Measurements from ENCODE around the gene NXPH4.

NXPH4 gene

DNA sequence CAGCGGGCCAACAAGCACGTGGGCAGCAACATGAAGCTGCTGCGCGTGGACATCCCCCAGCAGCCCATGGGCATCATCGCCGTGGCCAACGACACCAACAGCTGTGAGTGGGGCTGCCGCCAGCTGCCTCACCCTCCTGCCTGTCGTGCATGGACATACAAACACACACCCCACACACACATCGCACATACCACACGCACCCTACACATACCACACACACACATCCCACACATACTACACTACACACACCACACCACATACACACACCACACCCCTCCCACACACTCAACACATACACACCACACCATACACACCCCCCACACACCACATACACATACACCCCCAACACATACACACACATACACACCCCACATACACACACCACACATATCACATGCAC lies 25.2 kb upstream of the NXPH4 start:
- Histone ChIP-seq H3K27me3 (ENCODE audit: insufficient read depth, low read length, poor library complexity, severe bottlenecking) (no peaks in the 10 kb centered on the region), H3K36me3 (ENCODE audit: insufficient read depth, low read length) (no peaks in the 10 kb centered on the region; the same call in 1 of the 2 replicates)
- TF ChIP-seq, protein P1, sequence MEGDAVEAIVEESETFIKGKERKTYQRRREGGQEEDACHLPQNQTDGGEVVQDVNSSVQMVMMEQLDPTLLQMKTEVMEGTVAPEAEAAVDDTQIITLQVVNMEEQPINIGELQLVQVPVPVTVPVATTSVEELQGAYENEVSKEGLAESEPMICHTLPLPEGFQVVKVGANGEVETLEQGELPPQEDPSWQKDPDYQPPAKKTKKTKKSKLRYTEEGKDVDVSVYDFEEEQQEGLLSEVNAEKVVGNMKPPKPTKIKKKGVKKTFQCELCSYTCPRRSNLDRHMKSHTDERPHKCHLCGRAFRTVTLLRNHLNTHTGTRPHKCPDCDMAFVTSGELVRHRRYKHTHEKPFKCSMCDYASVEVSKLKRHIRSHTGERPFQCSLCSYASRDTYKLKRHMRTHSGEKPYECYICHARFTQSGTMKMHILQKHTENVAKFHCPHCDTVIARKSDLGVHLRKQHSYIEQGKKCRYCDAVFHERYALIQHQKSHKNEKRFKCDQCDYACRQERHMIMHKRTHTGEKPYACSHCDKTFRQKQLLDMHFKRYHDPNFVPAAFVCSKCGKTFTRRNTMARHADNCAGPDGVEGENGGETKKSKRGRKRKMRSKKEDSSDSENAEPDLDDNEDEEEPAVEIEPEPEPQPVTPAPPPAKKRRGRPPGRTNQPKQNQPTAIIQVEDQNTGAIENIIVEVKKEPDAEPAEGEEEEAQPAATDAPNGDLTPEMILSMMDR (conservative IDR thresholded peaks at IDR 0.05; ENCODE audit: low read length): no peak
- no peak for TF ChIP-seq EZH2phosphoT487 (IDR thresholded peaks at IDR 0.05; ENCODE audit: borderline replicate concordance)

DNA sequence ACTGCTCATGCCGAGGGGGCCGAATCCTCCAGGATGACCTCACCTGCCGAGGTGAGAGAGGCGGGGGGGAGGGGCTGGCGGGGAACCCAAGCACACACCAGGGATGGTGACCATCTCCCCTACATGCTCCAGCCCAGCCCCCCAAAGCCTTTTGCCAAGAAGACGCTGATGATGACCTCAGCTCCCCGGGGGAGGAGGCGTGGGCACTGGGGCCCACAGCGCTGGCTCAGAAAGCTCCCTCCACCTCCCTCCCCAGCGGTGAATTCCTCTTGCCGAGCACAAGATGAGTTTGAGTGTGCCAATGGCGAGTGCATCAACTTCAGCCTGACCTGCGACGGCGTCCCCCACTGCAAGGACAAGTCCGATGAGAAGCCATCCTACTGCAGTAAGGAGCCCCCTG lies 23.7 kb upstream of the NXPH4 start:
- no peaks in the 10 kb centered on the region for H3K27me3 ChIP-seq (ENCODE audit: insufficient read depth, low read length, poor library complexity, severe bottlenecking)
- H3K36me3 ChIP-seq (ENCODE audit: insufficient read depth, low read length): no peaks in the 10 kb centered on the region; the same call in 1 of the 2 replicates
- H4K20me1 ChIP-seq (ENCODE audit: insufficient read depth, low read length, poor library complexity, severe bottlenecking): no peaks in the 10 kb centered on the region
- H3K9me2 ChIP-seq (replicated peaks; ENCODE audit: low read depth, low read length): no peaks in the 10 kb centered on the region
- no peaks in the 10 kb centered on the region for H3K79me2 ChIP-seq (ENCODE audit: insufficient read depth, low read length)
- H3K9me3 ChIP-seq (ENCODE audit: insufficient read depth, low read depth, low read length): no peaks in the 10 kb centered on the region
- H3K4me2 ChIP-seq (ENCODE audit: low read depth, low read length, poor library complexity, severe bottlenecking): no peak overlapping the region
- H3K4me3 ChIP-seq (ENCODE audit: low read length, poor library complexity, severe bottlenecking): no peak overlapping the region
- peaks cover 17% of the 10 kb centered on the region for H3K4me1 ChIP-seq (ENCODE audit: insufficient read depth, low read length, poor library complexity, severe bottlenecking)
- TF ChIP-seq EZH2phosphoT487 (IDR thresholded peaks at IDR 0.05; ENCODE audit: borderline replicate concordance): no peak
- TF ChIP-seq, protein P1 (conservative IDR thresholded peaks at IDR 0.05; ENCODE audit: low read length): no peak
- H3K9ac ChIP-seq (ENCODE audit: low read depth, low read length, poor library complexity, severe bottlenecking): no peak overlapping the region
- H3F3A ChIP-seq (ENCODE audit: low read depth): no peaks in the 10 kb centered on the region
- H2AFZ ChIP-seq (ENCODE audit: low read length): no peak overlapping the region

More for the DNA sequence above, 25.2 kb upstream of the NXPH4 start:
- Histone ChIP-seq H3K9me2 (replicated peaks; ENCODE audit: low read depth, low read length) (no peaks in the 10 kb centered on the region), H2AFZ (ENCODE audit: low read length) (no peak overlapping the region), H3K9me3 (ENCODE audit: insufficient read depth, low read depth, low read length) (no peaks in the 10 kb centered on the region), H3F3A (ENCODE audit: low read depth) (no peaks in the 10 kb centered on the region), H4K20me1 (ENCODE audit: insufficient read depth, low read length, poor library complexity, severe bottlenecking) (no peaks in the 10 kb centered on the region), H3K79me2 (ENCODE audit: insufficient read depth, low read length) (no peaks in the 10 kb centered on the region), H3K4me2 (ENCODE audit: low read depth, low read length, poor library complexity, severe bottlenecking) (no peak overlapping the region), H3K4me3 (ENCODE audit: low read length, poor library complexity, severe bottlenecking) (no peak overlapping the region), H3K4me1 (ENCODE audit: insufficient read depth, low read length, poor library complexity, severe bottlenecking) (peaks cover 14% of the 10 kb centered on the region), H3K9ac (ENCODE audit: low read depth, low read length, poor library complexity, severe bottlenecking) (no peak overlapping the region)

DNA sequence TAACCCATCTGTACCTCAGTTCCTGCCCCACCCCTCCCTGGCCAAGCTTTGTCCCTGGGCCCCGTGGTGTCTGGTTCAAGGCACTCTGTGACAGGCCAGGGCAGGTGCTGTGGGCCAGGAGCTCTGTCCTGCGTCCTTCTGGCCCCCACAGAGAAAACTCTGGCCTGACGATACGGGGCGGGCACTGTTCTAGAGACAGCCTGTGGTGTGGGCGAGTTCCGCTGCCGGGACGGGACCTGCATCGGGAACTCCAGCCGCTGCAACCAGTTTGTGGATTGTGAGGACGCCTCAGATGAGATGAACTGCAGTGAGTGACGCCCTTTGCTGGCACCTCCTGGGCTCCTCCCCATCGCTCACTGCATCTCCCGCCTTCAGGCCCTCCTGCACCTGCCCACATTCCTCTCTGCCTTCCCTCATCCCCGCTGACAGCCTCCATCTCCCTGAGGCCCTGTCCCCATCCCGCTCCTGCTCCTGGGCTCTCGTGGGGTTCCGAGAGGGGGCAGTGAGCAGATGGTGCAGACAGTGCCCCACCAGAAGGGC lies 22.8 kb upstream of the NXPH4 start:
- Histone ChIP-seq H3K4me2 (ENCODE audit: low read depth, low read length, poor library complexity, severe bottlenecking) (no peak overlapping the region), H3K4me3 (ENCODE audit: low read length, poor library complexity, severe bottlenecking) (no peak overlapping the region), H3K36me3 (ENCODE audit: insufficient read depth, low read length) (no peaks in the 10 kb centered on the region; the same call in 1 of the 2 replicates), H3K9me2 (replicated peaks; ENCODE audit: low read depth, low read length) (no peaks in the 10 kb centered on the region), H3K9ac (ENCODE audit: low read depth, low read length, poor library complexity, severe bottlenecking) (no peak overlapping the region), H3K4me1 (ENCODE audit: insufficient read depth, low read length, poor library complexity, severe bottlenecking) (peaks cover 17% of the 10 kb centered on the region), H4K20me1 (ENCODE audit: insufficient read depth, low read length, poor library complexity, severe bottlenecking) (no peaks in the 10 kb centered on the region), H2AFZ (ENCODE audit: low read length) (no peak overlapping the region), H3K9me3 (ENCODE audit: insufficient read depth, low read depth, low read length) (no peaks in the 10 kb centered on the region), H3K27me3 (ENCODE audit: insufficient read depth, low read length, poor library complexity, severe bottlenecking) (no peaks in the 10 kb centered on the region), H3F3A (ENCODE audit: low read depth) (no peaks in the 10 kb centered on the region), H3K79me2 (ENCODE audit: insufficient read depth, low read length) (no peaks in the 10 kb centered on the region)
- TF ChIP-seq, protein P1 (conservative IDR thresholded peaks at IDR 0.05; ENCODE audit: low read length): no peak
- TF ChIP-seq EZH2phosphoT487 (IDR thresholded peaks at IDR 0.05; ENCODE audit: borderline replicate concordance): no peak
